Measurements from ENCODE around the gene TGIF1. TPM values are rescaled to one million over a fixed set of nuclear protein-coding genes. Genes with fewer than 3 reads are reported as not detected.

The TGIF1 gene
- total and polyA plus RNA-seq, 9 of the 15 experiments (the other 6 are each of a cell fraction or from before 2014, with no cell fraction given), result 16.1 to 77.7 (median 44.6) TPM

- TF ChIP-seq ZBTB7A (IDR thresholded peaks at IDR 0.05; ENCODE audit: borderline replicate concordance, control insufficient read depth, low read depth, low read length) (no peak), PBX2 (CRISPR knock-in tag; IDR thresholded peaks at IDR 0.05; ENCODE audit: low read depth) (no peak), PBX2 (tag; conservative IDR thresholded peaks at IDR 0.05; ENCODE audit: low read depth) (peak; percentile 62), MLLT1 (IDR thresholded peaks at IDR 0.05) (peak in 1 of 2 experiments; percentile 44; a peak in 1 of 4 replicates), ARID1B (IDR thresholded peaks at IDR 0.05) (peak; percentile 30; the same call in 1 of the 2 replicates), MYC (IDR thresholded peaks at IDR 0.05; ENCODE audit: low read depth, low read length) (peak; percentile 44; the same call in 1 of the 2 replicates), MYC (CRISPR knock-in tag; IDR thresholded peaks at IDR 0.05; ENCODE audit: borderline replicate concordance, low read depth) (no peak), HDAC1 (IDR thresholded peaks at IDR 0.05) (peak in 1 of 2 experiments; percentile 37; a peak in 1 of 4 replicates), CEBPG (CRISPR knock-in tag; IDR thresholded peaks at IDR 0.05) (no peak), CEBPG (tag; conservative IDR thresholded peaks at IDR 0.05 in 1 of 2, IDR thresholded peaks at IDR 0.05 in 1 of 2) (peak; percentile 20 to 88; a peak in 3 of 4 replicates), KLF1 (tag; IDR thresholded peaks at IDR 0.05) (no peak), TFE3 (CRISPR knock-in tag; IDR thresholded peaks at IDR 0.05) (peak; percentile 98), MITF (IDR thresholded peaks at IDR 0.05) (peak; percentile 83), KDM1A (IDR thresholded peaks at IDR 0.05) (peak; percentile 76 to 77), CBFA2T2 (conservative IDR thresholded peaks at IDR 0.05) (peak; percentile 44), GABPA (tag; conservative IDR thresholded peaks at IDR 0.05; ENCODE audit: low read depth) (0 out of 2 replicates have a peak, but pooled peaks have one; percentile 15), JUND (IDR thresholded peaks at IDR 0.05; ENCODE audit: borderline replicate concordance, low read depth, low read length) (0 out of 2 replicates have a peak, but pooled peaks have one; percentile 56), JUND (tag; IDR thresholded peaks at IDR 0.05; ENCODE audit: borderline replicate concordance, low read depth, low read length) (peak; percentile 22; the same call in 1 of the 3 replicates), GTF2A2 (tag; IDR thresholded peaks at IDR 0.05) (no peak), TEAD4 (IDR thresholded peaks at IDR 0.05; ENCODE audit: low read length) (peak; percentile 58; the same call in 1 of the 2 replicates), TEAD4 (CRISPR knock-in tag; IDR thresholded peaks at IDR 0.05; ENCODE audit: borderline replicate concordance) (no peak), PML (IDR thresholded peaks at IDR 0.05; ENCODE audit: low read length) (no peak), CEBPB (tag; IDR thresholded peaks at IDR 0.05) (peak; percentile 63)
Observed at GRCh38 chr18:3402982-3403451, 47.0 kb upstream of the TGIF1 start (continued).

Data from K562 (cell line).